ENCODE data around the gene TMEM106A. TPM values are rescaled to one million over a fixed set of nuclear protein-coding genes. Genes with fewer than 3 reads are reported as not detected.

The TMEM106A gene
- total and polyA plus RNA-seq, 2 donors (not counting 1 experiment from before 2014, with no cell fraction given), result 23.7 to 66.0 TPM

GRCh38 chr17:43213545-43213944, 1.9 kb downstream of the TMEM106A start:
- Histone ChIP-seq H3K27ac (ENCODE audit: low read length in 2 of 2) (peak overlapping the region in 1 of 2 donors; percentile 88), H3K9ac (ENCODE audit: low read length) (peak overlapping the region; percentile 5), H3K4me2 (replicated peaks; ENCODE audit: low read depth, low read length, poor library complexity, severe bottlenecking) (peak overlapping the region; percentile 90), H3K4me1 (ENCODE audit: control insufficient read depth in 2 of 2, insufficient read depth in 2 of 2, low read length in 2 of 2) (peaks cover 21 to 27% of the 10 kb centered on the region in 2 donors), H4K20me1 (ENCODE audit: control insufficient read depth, insufficient read depth, low read length, poor library complexity, severe bottlenecking) (no peaks in the 10 kb centered on the region), H3K4me3 (ENCODE audit: control extremely low read depth in 1 of 5, extremely low read depth in 1 of 5, insufficient read depth in 1 of 5, low read depth in 2 of 5, low read length in 4 of 5) (no peak overlapping the region), H3K79me2 (ENCODE audit: control insufficient read depth, insufficient read depth, low read length) (peaks cover 12% of the 10 kb centered on the region), H3K9me3 (ENCODE audit: control extremely low read depth in 1 of 3, control insufficient read depth in 2 of 3, insufficient read depth in 1 of 3, low read length in 2 of 3) (no peaks in the 10 kb centered on the region), H3K36me3 (replicated peaks in 1 of 2; ENCODE audit: control extremely low read depth in 1 of 2, control insufficient read depth in 1 of 2, extremely low read depth in 1 of 2, insufficient read depth in 2 of 2, low read length in 1 of 2) (peaks cover 22 to 45% of the 10 kb centered on the region in 2 experiments), H3K27me3 (replicated peaks in 1 of 4; ENCODE audit: control extremely low read depth in 1 of 4, control insufficient read depth in 3 of 4, insufficient read depth in 4 of 4, low read length in 3 of 4) (no peaks in the 10 kb centered on the region), H2AFZ (ENCODE audit: insufficient read depth, low read depth, low read length, poor library complexity, severe bottlenecking) (no peak overlapping the region)
- CTCF ChIA-PET, result interaction anchor here (1.0 to 1.9 kb wide), 4 partner anchors 12 to 121 kb away, joined by 3 to 13 read pairs (median 3); no protein-coding TSS in a partner anchor
- intact Hi-C loops (cut with micrococcal nuclease), result loop anchor here (2.0 kb wide), 1 partner anchor 215 kb away; the partner anchor contains the start of gene RPL27
- no peaks in the 10 kb centered on the region for H3K27me3 Mint-ChIP-seq
- POLR2A ChIA-PET, result interaction anchor here (1.1 to 3.1 kb wide), 4 partner anchors 22 to 102 kb away, joined by 3 to 115 read pairs (median 17); partner anchors contain the start of gene NBR1
- peak overlapping the region; percentile 4 for H3K4me3 Mint-ChIP-seq
- DNase-seq (no peak), ATAC-seq (ENCODE audit: low read depth) (no peak)
- no peak for TF ChIP-seq EZH2 (IDR thresholded peaks at IDR 0.05; ENCODE audit: borderline replicate concordance, insufficient read depth, low read depth, low read length, poor library complexity, severe bottlenecking)
- no peak for TF ChIP-seq CTCF (IDR thresholded peaks at IDR 0.05)
- peak overlapping the region; percentile 15 for H3K27ac Mint-ChIP-seq
- H3K9me3 Mint-ChIP-seq (ENCODE audit: insufficient read depth), result no peaks in the 10 kb centered on the region
- 83% methylated on average over 1 of the region's 2 CpGs for WGBS (ENCODE audit: insufficient coverage)
- H3K4me1 Mint-ChIP-seq, result peaks cover 38% of the 10 kb centered on the region

- peaks cover 12% of the 10 kb centered on the region for H3K79me2 ChIP-seq (ENCODE audit: control insufficient read depth, insufficient read depth, low read length)
- ChIA-PET CTCF (interaction anchor here (1.0 kb wide), 1 partner anchor 10 kb away, joined by 3 read pairs; no protein-coding TSS in a partner anchor), POLR2A (interaction anchor here (0.5 to 1.2 kb wide), 2 partner anchors 100 to 101 kb away, joined by 3 to 4 read pairs; no protein-coding TSS in a partner anchor)
- H3K9me3 Mint-ChIP-seq (ENCODE audit: insufficient read depth), result no peaks in the 10 kb centered on the region
- H3K4me1 ChIP-seq (ENCODE audit: control insufficient read depth in 2 of 2, insufficient read depth in 2 of 2, low read length in 2 of 2), result peaks cover 21 to 27% of the 10 kb centered on the region in 2 donors
- H3K9ac ChIP-seq (ENCODE audit: low read length), result no peak overlapping the region
- H3K27ac Mint-ChIP-seq, result no peak overlapping the region
- H3K4me1 Mint-ChIP-seq, result peaks cover 38% of the 10 kb centered on the region
- no peaks in the 10 kb centered on the region for H4K20me1 ChIP-seq (ENCODE audit: control insufficient read depth, insufficient read depth, low read length, poor library complexity, severe bottlenecking)
- H3K4me2 ChIP-seq (replicated peaks; ENCODE audit: low read depth, low read length, poor library complexity, severe bottlenecking), result no peak overlapping the region
- H3K36me3 ChIP-seq (replicated peaks in 1 of 2; ENCODE audit: control extremely low read depth in 1 of 2, control insufficient read depth in 1 of 2, extremely low read depth in 1 of 2, insufficient read depth in 2 of 2, low read length in 1 of 2), result peaks cover 20 to 51% of the 10 kb centered on the region in 2 experiments
- H3K9me3 ChIP-seq (ENCODE audit: control extremely low read depth in 1 of 3, control insufficient read depth in 2 of 3, insufficient read depth in 1 of 3, low read length in 2 of 3), result no peaks in the 10 kb centered on the region
- 100% methylated on average over 1 of the region's 3 CpGs for WGBS (ENCODE audit: insufficient coverage)
- ATAC-seq (ENCODE audit: low read depth) (no peak), DNase-seq (no peak)
- H3K27me3 ChIP-seq (replicated peaks in 1 of 4; ENCODE audit: control extremely low read depth in 1 of 4, control insufficient read depth in 3 of 4, insufficient read depth in 4 of 4, low read length in 3 of 4), result no peaks in the 10 kb centered on the region
- no peak overlapping the region for H3K4me3 ChIP-seq (ENCODE audit: control extremely low read depth in 1 of 5, extremely low read depth in 1 of 5, insufficient read depth in 1 of 5, low read depth in 2 of 5, low read length in 4 of 5)
- no peaks in the 10 kb centered on the region for H3K27me3 Mint-ChIP-seq
- no peak overlapping the region for H3K4me3 Mint-ChIP-seq
- H3K27ac ChIP-seq (ENCODE audit: low read length in 2 of 2), result no peak overlapping the region
- TF ChIP-seq EZH2 (IDR thresholded peaks at IDR 0.05; ENCODE audit: borderline replicate concordance, insufficient read depth, low read depth, low read length, poor library complexity, severe bottlenecking), result no peak
- TF ChIP-seq CTCF (IDR thresholded peaks at IDR 0.05), result no peak
- H2AFZ ChIP-seq (ENCODE audit: insufficient read depth, low read depth, low read length, poor library complexity, severe bottlenecking), result no peak overlapping the region
- intact Hi-C loops (cut with micrococcal nuclease), result no loop called here
Observed at GRCh38 chr17:43215341-43215740, 3.7 kb downstream of the TMEM106A start.

All from B cell (primary cell).